SU-DHL-6 (cell line): Measurements from ENCODE around the gene ADCYAP1R1.

Experiments
- H2AFZ ChIP-seq: fragments of 200-600 bp; sonication (generic); 2 replicates; pipeline ENCODE4 v1.6.1; 2014; ENCODE audit warnings: low read depth, mild to moderate bottlenecking, moderate library complexity, mixed read lengths, antibody characterized with exemption, low read length; ENCODE audit not compliant: severe bottlenecking
- H3F3A ChIP-seq: fragments of 200-600 bp; shearing (Covaris generic); 2 replicates; pipeline ENCODE4 v1.6.0; 2016; ENCODE audit warnings: antibody characterized with exemption, mild to moderate bottlenecking; ENCODE audit not compliant: insufficient read depth
- H3K27ac ChIP-seq: fragments of 200-600 bp; sonication (generic); 2 replicates; pipeline ENCODE4 v1.5.1; 2016; ENCODE audit warnings: low read depth, mild to moderate bottlenecking, low read length, moderate library complexity, mixed read lengths
- H3K27me3 ChIP-seq: fragments of 200-600 bp; sonication (generic), shearing (Covaris generic); 2 replicates; pipeline ENCODE4 v1.6.0; 2014; ENCODE audit warnings: mild to moderate bottlenecking, low read length
- H3K36me3 ChIP-seq: fragments of 200-600 bp; sonication (generic); 2 replicates; pipeline ENCODE4 v1.6.1; 2014; ENCODE audit warnings: mild to moderate bottlenecking, low read length, mixed read lengths
- H3K4me2 ChIP-seq: fragments of 300-600, 200-600 bp; shearing (Covaris generic), sonication (generic); 2 replicates; pipeline ENCODE4 v1.6.0; 2014; ENCODE audit warnings: low read length, low read depth, mild to moderate bottlenecking; ENCODE audit not compliant: poor library complexity, severe bottlenecking
- H3K4me3 ChIP-seq: fragments of 200-600 bp; sonication (generic); 2 replicates; pipeline ENCODE4 v1.5.1; 2014; ENCODE audit warnings: antibody characterized with exemption, low read length, mild to moderate bottlenecking, mixed read lengths; ENCODE audit not compliant: insufficient read depth, poor library complexity, severe bottlenecking
- H3K79me2 ChIP-seq: fragments of 200-600 bp; sonication (generic); 2 replicates; pipeline ENCODE4 v1.6.1; 2014; ENCODE audit warnings: mild to moderate bottlenecking, low read length, moderate library complexity; ENCODE audit not compliant: insufficient read depth
- H3K9ac ChIP-seq: fragments of 200-600 bp; sonication (generic); 2 replicates; pipeline ENCODE4 v1.7.0; 2014; ENCODE audit warnings: mild to moderate bottlenecking, low read length
- H3K9me2 ChIP-seq: fragments of 200-600 bp; sonication (generic); replicated peaks from 2 replicates; pipeline ENCODE4 v1.6.1; 2014; ENCODE audit warnings: low read length; ENCODE audit not compliant: insufficient read depth
- H3K9me3 ChIP-seq: fragments of 200-600 bp; sonication (generic); 2 replicates; pipeline ENCODE4 v1.6.1; 2014; ENCODE audit warnings: low read length, mixed read lengths; ENCODE audit not compliant: insufficient read depth
- H4K20me1 ChIP-seq: fragments of 200-600 bp; sonication (generic); 2 replicates; pipeline ENCODE4 v1.6.1; 2014; ENCODE audit warnings: low read depth, mild to moderate bottlenecking, antibody characterized with exemption, low read length, moderate library complexity, mixed read lengths
- CTCF ChIP-seq: fragments of 200-600 bp; sonication (generic); IDR thresholded peaks from one replicate; pipeline ENCODE4 v1.5.1; 2017; ENCODE audit warnings: antibody characterized with exemption, mild to moderate bottlenecking, low read length, moderate library complexity; ENCODE audit not compliant: insufficient read depth, poor library complexity, severe bottlenecking
- EZH2phosphoT487 ChIP-seq: fragments of 200-600 bp; sonication (generic), shearing (Covaris generic); conservative IDR thresholded peaks from 2 replicates; pipeline ENCODE4 v1.6.1; 2018; ENCODE audit warnings: mild to moderate bottlenecking, antibody characterized with exemption, low read length, moderate library complexity, mixed read lengths

The ADCYAP1R1 gene

GRCh38 chr7:31137234-31137633 lies 85.1 kb downstream of the ADCYAP1R1 start:
- Histone ChIP-seq H3K27me3 (no peaks in the 10 kb centered on the region), H3K9ac (no peak overlapping the region), H3F3A (no peaks in the 10 kb centered on the region), H3K9me3 (no peaks in the 10 kb centered on the region), H4K20me1 (no peaks in the 10 kb centered on the region), H2AFZ (no peak overlapping the region), H3K4me2 (no peak overlapping the region), H3K79me2 (no peaks in the 10 kb centered on the region), H3K36me3 (no peaks in the 10 kb centered on the region), H3K9me2 (no peaks in the 10 kb centered on the region), H3K27ac (no peak overlapping the region), H3K4me3 (no peak overlapping the region)
- TF ChIP-seq EZH2phosphoT487 (no peak), CTCF (no peak)

GRCh38 chr7:31145339-31145738 lies 93.2 kb downstream of the ADCYAP1R1 start:
- no peaks in the 10 kb centered on the region for H3K79me2 ChIP-seq
- no peaks in the 10 kb centered on the region for H3K9me3 ChIP-seq
- H2AFZ ChIP-seq, result no peak overlapping the region
- no peak overlapping the region for H3K9ac ChIP-seq
- H3K4me3 ChIP-seq, result no peak overlapping the region
- no peaks in the 10 kb centered on the region for H4K20me1 ChIP-seq
- H3K9me2 ChIP-seq, result no peaks in the 10 kb centered on the region
- H3F3A ChIP-seq, result no peaks in the 10 kb centered on the region
- H3K4me2 ChIP-seq, result no peak overlapping the region
- no peak overlapping the region for H3K27ac ChIP-seq
- no peak for TF ChIP-seq CTCF
- TF ChIP-seq EZH2phosphoT487, result no peak
- H3K27me3 ChIP-seq, result no peaks in the 10 kb centered on the region
- no peaks in the 10 kb centered on the region for H3K36me3 ChIP-seq

GRCh38 chr7:31146030-31146429 lies 93.9 kb downstream of the ADCYAP1R1 start:
- Histone ChIP-seq H2AFZ (no peak overlapping the region), H3K79me2 (no peaks in the 10 kb centered on the region), H3K27me3 (no peaks in the 10 kb centered on the region), H3K27ac (no peak overlapping the region), H4K20me1 (no peaks in the 10 kb centered on the region), H3K9ac (no peak overlapping the region), H3K4me2 (no peak overlapping the region), H3K36me3 (no peaks in the 10 kb centered on the region), H3F3A (no peaks in the 10 kb centered on the region), H3K4me3 (no peak overlapping the region), H3K9me3 (no peaks in the 10 kb centered on the region), H3K9me2 (no peaks in the 10 kb centered on the region)
- TF ChIP-seq EZH2phosphoT487 (no peak), CTCF (no peak)
